Activated CD8-positive, alpha-beta memory T cell treated with anti-CD3 and anti-CD28 coated beads, Interleukin-2, amount 10 ng/mL, durations not matched to agents 7 days and 5 days (primary cell): Measurements from ENCODE around the gene C1orf167. TPM values are rescaled to one million over a fixed set of nuclear protein-coding genes. Genes with fewer than 3 reads are reported as not detected.

Experiments
- ATAC-seq: fragments of 150-1000 bp; cut with Tn5 transposase; one replicate; pipeline ENCODE4 v1.10.0; 2021; ENCODE audit warnings: moderate library complexity
- CTCF ChIA-PET: fragments of 350-600 bp; sonication (Branson Sonifier 250); formaldehyde crosslinking; loops from one replicate; lab custom pipeline; 2021; ENCODE audit warnings: antibody characterized with exemption; lab: Charles Lee
- DNase-seq: peaks from one replicate; pipeline ENCODE4 v3.0.0-alpha.2; 2020
- H3K27ac Mint-ChIP-seq: one replicate; pipeline ENCODE4 v1.8.0; 2021; ENCODE audit warnings: mild to moderate bottlenecking, mixed read lengths
- H3K27me3 Mint-ChIP-seq: one replicate; pipeline ENCODE4 v1.8.0; 2021; ENCODE audit warnings: mixed read lengths
- H3K36me3 Mint-ChIP-seq: one replicate; pipeline ENCODE4 v1.8.0; 2021; ENCODE audit warnings: mild to moderate bottlenecking, mixed read lengths
- H3K4me1 Mint-ChIP-seq: one replicate; pipeline ENCODE4 v1.8.0; 2021; ENCODE audit warnings: mixed read lengths
- H3K4me3 Mint-ChIP-seq: one replicate; pipeline ENCODE4 v1.8.0; 2021; ENCODE audit warnings: mild to moderate bottlenecking, moderate library complexity, mixed read lengths
- H3K9me3 Mint-ChIP-seq: one replicate; pipeline ENCODE4 v1.8.0; 2022; ENCODE audit warnings: low read depth, mixed read lengths
- total RNA-seq, 2 experiments: library from RNA; stranded (reverse); gene quantifications; one replicate each; pipeline ENCODE4 v1.2.3, GENCODE V29; 2021

C1orf167 gene
- total RNA-seq, 2 experiments from 2014 or later: not detected

GRCh38 chr1:11805422-11806306, 43.7 kb downstream of the C1orf167 start, which contains the start of the genes CLCN6 and MTHFR:
Gene CLCN6, plus strand, starts transcription at chr1:11806191. Its CDS starts 72 bp downstream, at chr1:11806263.
Gene MTHFR, minus strand, starts transcription at chr1:11805964. Its CDS starts 2,848 bp downstream, at chr1:11803116.
- CTCF ChIA-PET: interaction anchor here (0.6 to 3.0 kb wide), 6 partner anchors 33 to 174 kb away, joined by 3 to 10 read pairs (median 4); partner anchors contain the start of genes FBXO6 and MFN2
- H3K4me1 Mint-ChIP-seq: peaks cover 66% of the 10 kb centered on the region
- H3K27me3 Mint-ChIP-seq: no peaks in the 10 kb centered on the region
- ATAC-seq (peak; percentile 85), DNase-seq (peak; percentile 100)
- H3K36me3 Mint-ChIP-seq: peaks cover 8% of the 10 kb centered on the region
- H3K9me3 Mint-ChIP-seq: no peaks in the 10 kb centered on the region
- peak within 1 kb of the TSS; percentile 91 for H3K4me3 Mint-ChIP-seq
- peak within 1 kb of the TSS; percentile 90 for H3K27ac Mint-ChIP-seq

DNA sequence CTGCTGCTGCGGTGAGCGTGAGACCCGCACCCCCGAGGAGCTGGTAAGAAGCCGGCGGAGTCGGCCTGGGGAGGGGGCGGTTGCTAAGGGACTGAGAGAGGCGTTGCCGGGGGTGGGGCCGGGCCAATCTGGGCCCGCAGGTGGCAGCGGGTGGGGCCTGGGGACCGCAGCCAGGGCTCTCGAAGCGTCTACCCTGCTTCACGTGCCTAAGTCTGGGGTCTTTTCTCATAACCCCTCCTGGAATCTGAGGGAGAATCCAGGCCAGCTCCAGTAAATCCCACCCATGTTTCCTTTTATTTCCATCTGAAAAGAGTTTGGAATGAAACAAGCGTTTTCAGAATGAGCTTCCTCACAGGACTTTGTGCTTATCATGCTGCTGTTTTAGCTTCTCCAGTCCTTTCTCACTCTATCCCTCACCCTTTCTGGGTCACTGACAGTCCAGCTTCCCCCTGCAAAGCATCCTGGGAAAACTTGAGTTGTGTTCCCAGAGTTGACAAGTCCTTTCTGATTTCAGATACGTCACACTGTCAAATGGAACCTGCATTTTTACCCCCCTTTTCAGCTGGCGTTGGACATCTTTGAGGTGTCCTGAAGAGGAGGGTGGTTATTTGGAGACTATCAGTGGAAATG, 44.4 kb downstream of the C1orf167 start:
- peak overlapping the region; percentile 91 for H3K4me3 Mint-ChIP-seq
- no peaks in the 10 kb centered on the region for H3K27me3 Mint-ChIP-seq
- DNase-seq: peak; percentile 45
- CTCF ChIA-PET: interaction anchor here (0.9 to 3.0 kb wide), 6 partner anchors 32 to 174 kb away, joined by 3 to 10 read pairs (median 4); partner anchors contain the start of genes FBXO6 and MFN2
- peak overlapping the region; percentile 90 for H3K27ac Mint-ChIP-seq
- H3K36me3 Mint-ChIP-seq: peaks cover 8% of the 10 kb centered on the region
- no peaks in the 10 kb centered on the region for H3K9me3 Mint-ChIP-seq
- peaks cover 62% of the 10 kb centered on the region for H3K4me1 Mint-ChIP-seq
- ATAC-seq: peak; percentile 55

GRCh38 chr1:11807133-11807532, 45.1 kb downstream of the C1orf167 start:
- H3K4me1 Mint-ChIP-seq: peaks cover 57% of the 10 kb centered on the region
- H3K36me3 Mint-ChIP-seq: peaks cover 12% of the 10 kb centered on the region
- H3K9me3 Mint-ChIP-seq: no peaks in the 10 kb centered on the region
- ATAC-seq: no peak
- H3K4me3 Mint-ChIP-seq: peak overlapping the region; percentile 91
- DNase-seq: no peak
- peak overlapping the region; percentile 90 for H3K27ac Mint-ChIP-seq
- CTCF ChIA-PET: interaction anchor here (0.7 to 3.0 kb wide), 5 partner anchors 31 to 770 kb away, joined by 3 to 10 read pairs (median 4); partner anchors contain the start of genes FBXO6 and MFN2
- H3K27me3 Mint-ChIP-seq: no peaks in the 10 kb centered on the region

DNA sequence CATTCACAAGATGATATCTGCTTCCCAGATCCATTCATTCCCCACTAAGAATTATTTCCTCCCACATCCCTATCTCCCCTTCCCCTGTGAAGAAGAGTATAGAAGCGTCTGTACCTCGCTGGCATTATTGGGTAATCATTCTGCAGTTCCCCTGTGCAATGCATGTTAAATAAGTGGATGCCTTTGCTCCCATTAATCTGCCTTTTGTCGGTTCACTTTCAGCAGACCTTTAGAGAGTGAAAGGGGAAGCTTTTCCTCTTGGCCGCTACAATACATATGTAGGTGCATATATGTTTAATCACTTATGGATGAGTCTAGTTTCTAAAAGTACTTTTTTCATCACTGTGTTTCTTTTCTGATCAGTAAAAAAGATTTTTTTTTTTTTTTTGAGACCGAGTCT, 51.0 kb downstream of the C1orf167 start:
- no peak for DNase-seq

GRCh38 chr1:11817192-11817591, 55.2 kb downstream of the C1orf167 start:
- H3K4me3 Mint-ChIP-seq: no peak overlapping the region
- CTCF ChIA-PET: no interaction called here
- ATAC-seq: no peak
- DNase-seq: no peak
- H3K36me3 Mint-ChIP-seq: peaks cover 21% of the 10 kb centered on the region
- H3K4me1 Mint-ChIP-seq: no peaks in the 10 kb centered on the region
- no peak overlapping the region for H3K27ac Mint-ChIP-seq
- no peaks in the 10 kb centered on the region for H3K27me3 Mint-ChIP-seq
- H3K9me3 Mint-ChIP-seq: no peaks in the 10 kb centered on the region

More for the DNA sequence above, 51.0 kb downstream of the C1orf167 start:
- CTCF ChIA-PET: no interaction called here
- peaks cover 30% of the 10 kb centered on the region for H3K36me3 Mint-ChIP-seq
- H3K27ac Mint-ChIP-seq: no peak overlapping the region
- H3K9me3 Mint-ChIP-seq: no peaks in the 10 kb centered on the region
- no peaks in the 10 kb centered on the region for H3K27me3 Mint-ChIP-seq
- H3K4me3 Mint-ChIP-seq: no peak overlapping the region
- H3K4me1 Mint-ChIP-seq: peaks cover 9% of the 10 kb centered on the region
- ATAC-seq: no peak

- Mint-ChIP-seq H3K27me3 (no peaks in the 10 kb centered on the region), H3K36me3 (peaks cover 8% of the 10 kb centered on the region), H3K4me3 (no peak overlapping the region), H3K27ac (no peak overlapping the region), H3K4me1 (no peaks in the 10 kb centered on the region), H3K9me3 (no peaks in the 10 kb centered on the region)
- CTCF ChIA-PET: no interaction called here
- ATAC-seq (no peak), DNase-seq (no peak)
Measured at GRCh38 chr1:11822091-11822490, 60.1 kb downstream of the C1orf167 start.

DNA sequence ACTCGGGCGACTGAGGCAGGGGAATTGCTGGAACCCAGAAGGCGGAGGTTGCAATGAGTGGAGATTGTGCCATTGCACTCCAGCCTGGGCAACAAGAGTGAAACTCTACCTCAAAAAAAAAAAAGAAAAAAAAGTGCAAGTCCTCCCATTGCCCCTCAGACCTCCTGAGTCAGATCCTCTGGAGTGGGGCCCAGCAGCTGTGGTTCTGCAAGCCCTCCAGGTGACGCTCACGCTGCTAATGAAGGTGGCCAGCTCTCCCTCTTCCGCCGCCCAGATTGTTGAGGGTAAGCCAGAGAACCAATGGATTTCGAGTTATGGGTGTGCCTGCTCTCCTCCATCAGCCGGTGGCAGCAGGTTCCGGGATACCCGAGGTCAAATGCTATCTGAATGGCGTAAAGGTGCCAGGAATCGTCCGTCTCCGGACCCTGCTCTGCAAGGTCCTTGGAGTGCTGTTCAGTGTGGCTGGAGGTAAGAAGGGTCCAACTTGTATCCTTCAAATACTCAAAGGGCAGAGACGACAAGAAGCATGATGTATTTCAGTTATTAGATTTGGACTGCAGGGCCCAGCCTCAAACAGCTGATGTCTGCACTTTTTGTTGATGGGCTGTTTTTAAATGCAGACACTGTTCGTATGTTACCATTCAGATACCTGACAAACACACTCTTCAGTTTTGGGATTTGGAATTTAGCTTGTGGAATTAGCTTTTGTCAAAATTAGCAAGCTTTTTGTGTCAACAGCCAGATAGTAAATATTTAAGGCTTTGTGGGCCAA, 61.6 kb downstream of the C1orf167 start:
- ATAC-seq: no peak
- no peak overlapping the region for H3K4me3 Mint-ChIP-seq
- no peak overlapping the region for H3K27ac Mint-ChIP-seq
- CTCF ChIA-PET: interaction anchor here (1.0 kb wide), 1 partner anchor 8 kb away, joined by 3 read pairs; no protein-coding TSS in a partner anchor
- H3K9me3 Mint-ChIP-seq: no peaks in the 10 kb centered on the region
- H3K36me3 Mint-ChIP-seq: peaks cover 3% of the 10 kb centered on the region
- no peaks in the 10 kb centered on the region for H3K4me1 Mint-ChIP-seq
- DNase-seq: no peak
- H3K27me3 Mint-ChIP-seq: no peaks in the 10 kb centered on the region

GRCh38 chr1:11825131-11825530, 63.1 kb downstream of the C1orf167 start:
- Mint-ChIP-seq H3K27me3 (no peaks in the 10 kb centered on the region), H3K9me3 (no peaks in the 10 kb centered on the region)
- CTCF ChIA-PET: no interaction called here

GRCh38 chr1:11826946-11827345, 65.0 kb downstream of the C1orf167 start:
- DNase-seq: no peak
- Mint-ChIP-seq H3K9me3 (no peaks in the 10 kb centered on the region), H3K27ac (no peak overlapping the region), H3K4me1 (no peaks in the 10 kb centered on the region), H3K4me3 (no peak overlapping the region), H3K27me3 (no peaks in the 10 kb centered on the region), H3K36me3 (peaks cover 6% of the 10 kb centered on the region)
- CTCF ChIA-PET: interaction anchor here (1.4 kb wide), 1 partner anchor 11 kb away, joined by 4 read pairs; no protein-coding TSS in a partner anchor
- no peak for ATAC-seq

More at GRCh38 chr1:11825131-11825530, 63.1 kb downstream of the C1orf167 start:
- no peak for ATAC-seq
- no peak for DNase-seq
- Mint-ChIP-seq H3K4me3 (no peak overlapping the region), H3K27ac (no peak overlapping the region), H3K4me1 (no peaks in the 10 kb centered on the region), H3K36me3 (peaks cover 8% of the 10 kb centered on the region)

DNA sequence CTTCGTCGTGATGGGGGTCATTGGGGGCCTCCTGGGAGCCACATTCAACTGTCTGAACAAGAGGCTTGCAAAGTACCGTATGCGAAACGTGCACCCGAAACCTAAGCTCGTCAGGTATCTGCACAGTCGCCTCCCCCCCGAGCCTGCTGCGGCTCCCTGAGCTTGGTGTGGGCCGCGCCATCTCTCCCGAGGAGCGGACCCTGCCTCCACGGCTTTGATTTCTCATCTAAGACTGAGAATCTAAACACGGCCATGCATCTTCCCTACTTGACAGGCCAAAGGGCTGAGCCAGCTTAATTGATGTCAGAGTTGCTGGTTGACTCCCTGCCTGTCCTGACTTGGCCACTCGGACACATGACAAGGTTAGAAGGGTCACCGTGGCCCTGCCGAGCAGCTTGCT, 66.5 kb downstream of the C1orf167 start:
- H3K4me1 Mint-ChIP-seq: no peaks in the 10 kb centered on the region
- CTCF ChIA-PET: interaction anchor here (1.1 kb wide), 1 partner anchor 791 kb away, joined by 3 read pairs; no protein-coding TSS in a partner anchor

DNA sequence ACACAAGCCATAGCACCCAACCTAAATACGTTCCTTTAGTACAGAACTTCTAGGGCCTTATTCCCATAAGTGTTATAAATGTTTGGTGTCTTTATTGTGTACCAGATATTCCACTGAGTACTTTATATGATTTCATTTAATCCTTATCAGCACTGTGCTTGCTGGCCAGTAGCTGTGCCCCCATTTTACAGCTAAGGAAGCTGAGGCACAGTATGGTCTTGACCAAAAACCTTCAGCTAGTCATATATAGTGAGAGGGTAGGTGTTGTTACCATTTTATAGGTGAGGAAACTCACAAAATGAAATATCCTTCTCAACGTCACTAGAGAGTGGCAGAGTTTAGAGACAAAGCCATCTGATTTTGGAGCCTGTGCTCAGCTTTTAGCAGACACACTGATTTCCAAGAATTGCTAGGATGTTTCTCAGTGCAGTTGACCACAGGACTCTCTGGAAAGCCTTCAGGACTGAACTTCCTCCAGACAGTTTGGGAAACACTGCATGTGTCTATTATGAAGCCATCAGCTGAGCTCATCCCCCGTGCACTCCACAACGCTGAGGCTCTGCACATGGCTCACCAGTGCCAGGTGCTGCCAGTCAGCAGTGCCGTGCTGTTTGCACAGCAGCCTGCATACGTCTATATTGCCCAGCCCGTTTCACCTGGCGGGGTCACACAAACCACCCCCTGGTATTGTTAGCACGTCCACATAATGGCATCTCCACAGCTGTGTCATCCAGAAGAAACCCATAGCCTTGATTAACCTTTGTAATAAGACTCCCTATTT, 70.1 kb downstream of the C1orf167 start:
- ATAC-seq (no peak), DNase-seq (no peak)
- peaks cover 8% of the 10 kb centered on the region for H3K36me3 Mint-ChIP-seq
- H3K4me1 Mint-ChIP-seq: no peaks in the 10 kb centered on the region
- no peaks in the 10 kb centered on the region for H3K27me3 Mint-ChIP-seq
- no peaks in the 10 kb centered on the region for H3K9me3 Mint-ChIP-seq
- CTCF ChIA-PET: interaction anchor here (0.7 kb wide), 1 partner anchor 9 kb away, joined by 3 read pairs; no protein-coding TSS in a partner anchor
- no peak overlapping the region for H3K27ac Mint-ChIP-seq
- H3K4me3 Mint-ChIP-seq: no peak overlapping the region

More for the DNA sequence above, 66.5 kb downstream of the C1orf167 start:
- ATAC-seq (no peak), DNase-seq (no peak)
- Mint-ChIP-seq H3K27ac (no peak overlapping the region), H3K27me3 (no peaks in the 10 kb centered on the region), H3K9me3 (no peaks in the 10 kb centered on the region), H3K4me3 (no peak overlapping the region), H3K36me3 (peaks cover 6% of the 10 kb centered on the region)

DNA sequence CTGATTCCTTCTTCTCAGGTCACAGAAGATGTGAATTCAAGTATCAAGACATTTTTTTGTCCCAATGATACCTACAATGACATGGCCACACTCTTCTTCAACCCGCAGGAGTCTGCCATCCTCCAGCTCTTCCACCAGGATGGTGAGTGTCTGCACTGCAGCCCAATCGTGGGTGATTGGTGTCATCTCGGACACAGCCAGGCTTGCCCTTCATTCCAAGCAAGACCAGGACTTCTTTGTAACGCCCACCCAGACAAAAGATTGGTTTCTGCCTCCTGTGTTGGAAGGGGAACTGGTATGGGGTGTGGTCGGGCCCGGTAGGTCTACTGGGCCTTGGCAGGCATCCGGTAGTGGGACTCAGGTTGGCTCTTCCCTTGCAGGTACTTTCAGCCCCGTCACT, 71.5 kb downstream of the C1orf167 start:
- H3K27me3 Mint-ChIP-seq: no peaks in the 10 kb centered on the region
- CTCF ChIA-PET: no interaction called here
- peaks cover 12% of the 10 kb centered on the region for H3K36me3 Mint-ChIP-seq
- DNase-seq (no peak), ATAC-seq (no peak)
- H3K27ac Mint-ChIP-seq: no peak overlapping the region
- no peaks in the 10 kb centered on the region for H3K9me3 Mint-ChIP-seq
- no peaks in the 10 kb centered on the region for H3K4me1 Mint-ChIP-seq
- H3K4me3 Mint-ChIP-seq: no peak overlapping the region
